GM23248 (cell line): Measurements from ENCODE around the gene KNDC1. TPM values are rescaled to one million over a fixed set of nuclear protein-coding genes. Genes with fewer than 3 reads are reported as not detected.

ENCODE experiments used
- DNase-seq: peaks from one replicate; pipeline ENCODE4 v3.0.0-alpha.2; 2015
- H2AFZ ChIP-seq: fragments of 200-600 bp; sonication (generic); 2 replicates; pipeline ENCODE4 v1.6.1; 2016; ENCODE audit warnings: antibody characterized with exemption
- H3F3A ChIP-seq: fragments of 200-600 bp; sonication (generic); 2 replicates; pipeline ENCODE4 v1.6.1; 2016; ENCODE audit warnings: mild to moderate bottlenecking, antibody characterized with exemption, mixed run types; ENCODE audit not compliant: insufficient read depth
- H3K27ac ChIP-seq: fragments of 200-600 bp; sonication (generic); 2 replicates; pipeline ENCODE4 v1.5.1; 2016; ENCODE audit warnings: mild to moderate bottlenecking
- H3K27me3 ChIP-seq: fragments of 200-600 bp; sonication (generic); replicated peaks from 2 replicates; pipeline ENCODE4 v1.6.1; 2016; ENCODE audit warnings: mild to moderate bottlenecking; ENCODE audit not compliant: insufficient read depth
- H3K36me3 ChIP-seq: fragments of 200-600 bp; sonication (generic); 2 replicates; pipeline ENCODE4 v1.6.1; 2016; ENCODE audit warnings: low read depth, mild to moderate bottlenecking
- H3K4me1 ChIP-seq: fragments of 200-600 bp; sonication (generic); 2 replicates; pipeline ENCODE4 v1.6.1; 2016; ENCODE audit warnings: mild to moderate bottlenecking; ENCODE audit not compliant: insufficient read depth
- H3K4me2 ChIP-seq: fragments of 200-600 bp; sonication (generic); one replicate; pipeline ENCODE4 v1.6.1; 2016; ENCODE audit warnings: mild to moderate bottlenecking; ENCODE audit not compliant: unreplicated experiment
- H3K4me3 ChIP-seq: fragments of 200-600 bp; sonication (generic); 2 replicates; pipeline ENCODE4 v1.5.1; 2016; ENCODE audit warnings: mild to moderate bottlenecking
- H3K79me2 ChIP-seq: fragments of 200-600 bp; sonication (generic); 2 replicates; pipeline ENCODE4 v1.6.1; 2016; ENCODE audit warnings: mild to moderate bottlenecking; ENCODE audit not compliant: insufficient read depth
- H3K9ac ChIP-seq: fragments of 200-600 bp; sonication (generic); 2 replicates; pipeline ENCODE4 v1.6.1; 2016; ENCODE audit warnings: mild to moderate bottlenecking
- H3K9me2 ChIP-seq: fragments of 200-600 bp; sonication (generic); 2 replicates; pipeline ENCODE4 v1.6.1; 2016; ENCODE audit warnings: mixed run types, mild to moderate bottlenecking, moderate library complexity; ENCODE audit not compliant: insufficient read depth
- H3K9me3 ChIP-seq: fragments of 200-600 bp; sonication (generic); one replicate; pipeline ENCODE4 v1.6.1; 2017; ENCODE audit warnings: low read depth
- H4K20me1 ChIP-seq: fragments of 200-600 bp; sonication (generic); 2 replicates; pipeline ENCODE4 v1.6.0; 2016; ENCODE audit not compliant: insufficient read depth
- EZH2 ChIP-seq: fragments of 200-600 bp; sonication (generic); IDR thresholded peaks from 2 replicates; pipeline ENCODE4 v1.6.1; 2018; ENCODE audit warnings: antibody characterized with exemption, mild to moderate bottlenecking; ENCODE audit not compliant: insufficient read depth, poor library complexity, severe bottlenecking
- EZH2phosphoT487 ChIP-seq: fragments of 200-600 bp; sonication (generic); IDR thresholded peaks from 2 replicates; pipeline ENCODE4 v1.6.1; 2018; ENCODE audit warnings: antibody characterized with exemption, moderate library complexity, mild to moderate bottlenecking, low read depth; ENCODE audit not compliant: insufficient read depth
- WGBS, 2 experiments: methylation state at CpG; one replicate each; pipeline ENCODE4 v1.1.6; 2015 to 2017; ENCODE audit warnings: low lambda C conversion rate in 2 of 2, low coverage in 1 of 2; ENCODE audit errors: missing lambda C conversion rate in 2 of 2; 5-methylcytosine and 5-hydroxymethylcytosine counted together
- in situ Hi-C: fragments of 300-500 bp; cut with MboI; formaldehyde crosslinking; loops from 2 replicates; pipeline ENCODE4 v1.15.0; 2020
- polyA plus RNA-seq: library from polyadenylated mRNA; unstranded; fragments of >200 nt; fragmentation: Nextera tagmentation; extraction: Ambion mirVana; gene quantifications from 2 replicates; pipeline ENCODE4 v1.2.1, GENCODE V29; 2016
- total RNA-seq: library from RNA; depleted of rRNA; stranded (reverse); fragments of >200 nt; shearing (Covaris generic); gene quantifications from 2 replicates; pipeline ENCODE4 v1.2.3, GENCODE V29; 2014

The KNDC1 gene
- total and polyA plus RNA-seq, 2 experiments from 2014 or later: 0.44 to 0.54 TPM

DNA sequence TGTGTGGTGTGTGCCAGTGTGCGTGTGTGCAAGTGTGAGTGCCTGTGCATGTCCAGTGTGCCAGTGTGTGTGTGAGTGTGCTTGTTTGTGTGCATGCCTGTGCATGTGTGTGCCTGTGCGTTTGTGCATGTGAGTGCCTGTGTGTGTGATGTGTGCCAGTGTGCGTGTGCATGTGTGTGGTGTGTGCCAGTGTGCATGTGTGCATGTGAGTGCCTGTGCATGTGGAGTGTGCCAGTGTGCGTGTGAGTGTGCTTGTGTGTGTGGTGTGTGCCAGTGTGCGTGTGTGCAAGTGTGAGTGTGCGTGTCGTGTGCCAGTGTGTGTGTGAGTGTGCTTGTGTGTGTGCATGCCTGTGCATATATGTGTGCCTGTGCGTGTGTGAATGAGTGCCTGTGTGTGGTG, 38.5 kb upstream of the KNDC1 start:
- in situ Hi-C loops: no loop called here
- H3K9ac ChIP-seq: no peak overlapping the region
- H3F3A ChIP-seq: no peaks in the 10 kb centered on the region
- H3K4me1 ChIP-seq: no peaks in the 10 kb centered on the region
- H3K36me3 ChIP-seq: no peaks in the 10 kb centered on the region
- 72 to 76% methylated on average over 7 to 8 of the region's 8 CpGs for WGBS, 2 experiments
- H3K27ac ChIP-seq: no peak overlapping the region
- no peak for TF ChIP-seq EZH2phosphoT487
- no peak for TF ChIP-seq EZH2
- H3K79me2 ChIP-seq: no peaks in the 10 kb centered on the region
- no peak overlapping the region for H2AFZ ChIP-seq
- no peak overlapping the region for H3K4me2 ChIP-seq
- no peak for DNase-seq
- H3K9me2 ChIP-seq: no peaks in the 10 kb centered on the region
- H3K27me3 ChIP-seq: no peaks in the 10 kb centered on the region
- no peaks in the 10 kb centered on the region for H3K9me3 ChIP-seq
- H4K20me1 ChIP-seq: no peaks in the 10 kb centered on the region
- H3K4me3 ChIP-seq: no peak overlapping the region

DNA sequence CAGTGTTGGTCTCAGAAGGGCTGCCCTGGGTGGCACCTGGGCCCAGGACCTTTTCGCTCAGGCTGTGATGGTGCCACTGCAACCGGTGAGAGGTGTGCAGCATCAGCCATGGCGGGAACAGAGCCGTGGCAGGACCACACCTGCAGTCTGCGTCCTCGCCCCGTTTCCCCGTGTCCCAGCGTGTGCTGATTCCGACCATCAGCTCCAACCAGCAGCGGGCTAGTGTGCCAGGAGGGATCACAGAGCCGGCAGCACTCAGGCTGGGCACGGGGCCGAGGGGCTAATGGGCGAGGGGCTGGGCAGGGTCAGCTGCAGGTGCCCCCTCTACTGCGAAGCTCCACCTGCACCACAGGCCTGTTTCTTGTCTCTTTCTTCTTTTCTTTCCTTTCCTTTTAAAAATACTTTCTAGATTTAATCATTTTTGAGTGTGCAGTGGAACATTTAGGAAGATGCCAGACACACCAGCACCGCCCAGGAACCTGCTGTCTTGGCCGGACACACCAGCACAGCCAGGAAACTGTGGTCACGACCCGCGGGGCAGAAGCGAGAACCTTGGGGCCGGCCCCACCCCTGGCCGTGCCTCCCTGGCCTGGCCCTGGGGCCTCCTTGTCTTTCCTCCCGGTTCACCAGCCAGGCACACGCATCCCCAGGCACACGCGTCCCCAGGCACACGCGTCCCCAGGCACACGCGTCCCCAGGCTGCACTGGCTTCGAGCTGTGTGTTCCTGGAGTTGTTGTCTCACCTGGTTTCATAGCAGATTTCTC, 37.7 kb upstream of the KNDC1 start:
- H3K4me3 ChIP-seq: no peak overlapping the region
- no peak overlapping the region for H2AFZ ChIP-seq
- H3K79me2 ChIP-seq: no peaks in the 10 kb centered on the region
- no peak for DNase-seq
- H3K9me2 ChIP-seq: no peaks in the 10 kb centered on the region
- no peaks in the 10 kb centered on the region for H4K20me1 ChIP-seq
- TF ChIP-seq EZH2phosphoT487: no peak
- TF ChIP-seq EZH2: no peak
- in situ Hi-C loops: no loop called here
- H3K4me2 ChIP-seq: no peak overlapping the region
- 61 to 68% methylated on average over 28 to 32 of the region's 33 CpGs for WGBS, 2 experiments
- no peak overlapping the region for H3K9ac ChIP-seq
- no peaks in the 10 kb centered on the region for H3K4me1 ChIP-seq
- no peaks in the 10 kb centered on the region for H3K9me3 ChIP-seq
- H3K36me3 ChIP-seq: no peaks in the 10 kb centered on the region
- H3K27me3 ChIP-seq: no peaks in the 10 kb centered on the region
- H3K27ac ChIP-seq: no peak overlapping the region
- no peaks in the 10 kb centered on the region for H3F3A ChIP-seq

DNA sequence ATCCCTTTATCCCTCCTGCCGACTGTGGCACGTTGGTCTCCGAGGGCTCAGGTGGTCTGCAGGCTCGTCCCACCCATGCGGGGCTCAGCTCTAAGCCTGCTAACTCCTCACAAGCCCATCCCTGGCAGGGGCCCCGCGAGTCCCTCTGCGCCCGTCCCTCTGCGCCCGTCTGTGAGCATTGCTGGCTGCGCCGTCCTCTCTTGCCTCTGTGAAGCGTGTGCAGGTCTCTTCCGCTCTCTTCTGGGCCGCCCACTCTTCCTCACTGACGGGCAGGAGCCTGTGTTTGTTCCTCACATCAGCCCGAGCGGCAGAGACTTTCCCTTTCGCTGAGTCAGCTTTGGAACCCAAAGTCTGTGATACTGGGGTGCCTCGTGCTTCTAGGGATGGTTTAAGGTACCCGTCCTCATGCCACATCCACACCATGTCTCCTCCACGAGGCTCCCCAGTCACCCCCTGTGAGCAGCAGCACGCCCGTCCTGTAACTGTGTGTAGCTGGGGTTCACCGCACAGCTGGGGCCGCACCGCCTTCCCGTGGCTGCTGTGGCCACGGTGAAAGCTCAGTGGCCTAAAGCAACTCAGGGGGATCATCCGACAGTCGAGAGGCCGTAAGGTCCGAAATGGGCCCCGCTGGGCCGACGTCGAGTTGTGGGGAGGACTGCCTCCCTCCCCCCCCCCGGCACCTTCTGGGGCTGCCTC, 36.8 kb upstream of the KNDC1 start:
- no peaks in the 10 kb centered on the region for H3K27me3 ChIP-seq
- H4K20me1 ChIP-seq: no peaks in the 10 kb centered on the region
- H3K27ac ChIP-seq: no peak overlapping the region
- H3K9ac ChIP-seq: no peak overlapping the region
- in situ Hi-C loops: no loop called here
- DNase-seq: no peak
- WGBS, 2 experiments: 45 to 53% methylated on average over 30 to 39 of the region's 39 CpGs
- H3K4me2 ChIP-seq: no peak overlapping the region
- no peak overlapping the region for H2AFZ ChIP-seq
- no peaks in the 10 kb centered on the region for H3K9me3 ChIP-seq
- H3K4me3 ChIP-seq: no peak overlapping the region
- H3K36me3 ChIP-seq: no peaks in the 10 kb centered on the region
- H3K4me1 ChIP-seq: no peaks in the 10 kb centered on the region
- no peaks in the 10 kb centered on the region for H3K79me2 ChIP-seq
- no peaks in the 10 kb centered on the region for H3F3A ChIP-seq
- H3K9me2 ChIP-seq: no peaks in the 10 kb centered on the region
- TF ChIP-seq EZH2 (no peak), EZH2phosphoT487 (no peak)

DNA sequence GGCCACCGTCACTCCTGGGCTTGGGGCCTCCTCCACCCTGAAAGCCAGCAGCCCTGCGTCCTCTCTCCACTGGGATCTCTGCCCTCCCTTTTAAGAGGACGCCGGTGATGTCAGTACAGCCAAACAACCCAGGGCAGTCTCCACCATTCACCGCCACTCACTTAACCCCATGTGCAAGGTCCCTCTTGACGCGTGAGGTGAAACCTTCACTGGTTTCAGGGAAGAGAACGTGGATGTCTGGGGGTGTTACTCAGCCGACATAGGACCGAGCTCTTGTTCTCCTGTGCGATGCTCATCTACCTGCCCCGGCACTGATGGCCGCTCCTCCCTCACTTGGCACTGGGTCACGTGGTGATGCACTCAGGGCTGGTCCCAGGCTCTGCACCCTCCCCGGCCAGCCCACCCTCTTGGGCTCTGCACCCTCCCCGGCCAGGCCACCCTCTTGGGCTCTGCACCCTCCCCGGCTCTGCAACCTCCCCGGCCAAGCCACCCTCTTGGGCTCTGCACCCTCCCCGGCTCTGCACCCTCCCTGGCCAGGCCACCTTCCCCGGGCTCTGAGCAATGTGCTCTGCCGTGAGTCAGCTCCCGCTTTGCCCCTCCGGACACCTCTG, 36.2 kb upstream of the KNDC1 start:
- H3K4me1 ChIP-seq: no peaks in the 10 kb centered on the region
- H3K9ac ChIP-seq: no peak overlapping the region
- no peak overlapping the region for H2AFZ ChIP-seq
- H3K79me2 ChIP-seq: no peaks in the 10 kb centered on the region
- WGBS, 2 experiments: 58 to 60% methylated on average over 21 to 23 of the region's 23 CpGs
- no peak overlapping the region for H3K27ac ChIP-seq
- H4K20me1 ChIP-seq: no peaks in the 10 kb centered on the region
- in situ Hi-C loops: no loop called here
- no peaks in the 10 kb centered on the region for H3K9me3 ChIP-seq
- no peaks in the 10 kb centered on the region for H3K36me3 ChIP-seq
- H3K27me3 ChIP-seq: no peaks in the 10 kb centered on the region
- no peak for DNase-seq
- no peak for TF ChIP-seq EZH2phosphoT487
- TF ChIP-seq EZH2: no peak
- no peak overlapping the region for H3K4me3 ChIP-seq
- no peak overlapping the region for H3K4me2 ChIP-seq
- no peaks in the 10 kb centered on the region for H3F3A ChIP-seq
- H3K9me2 ChIP-seq: no peaks in the 10 kb centered on the region
